ENCODE data around the gene SLC39A1. TPM values are rescaled to one million over a fixed set of nuclear protein-coding genes. Genes with fewer than 3 reads are reported as not detected.
A peak's percentile ranks its signal among the peaks of the same experiment; 100 is the strongest.

The SLC39A1 gene
- total and polyA plus RNA-seq, 9 of the 15 experiments (the other 6 are each of a cell fraction or from before 2014, with no cell fraction given): 9.9 to 81.1 (median 62.7) TPM

- TF ChIP-seq UBTF (IDR thresholded peaks at IDR 0.05; ENCODE audit: borderline replicate concordance in 1 of 2, low read depth in 2 of 2, low read length in 2 of 2): peak; percentile 82 to 84; a peak in 2 of 4 replicates
- TF ChIP-seq ZBTB26 (CRISPR knock-in tag; IDR thresholded peaks at IDR 0.05): no peak
- no peak for TF ChIP-seq NR2F6 (CRISPR knock-in tag; IDR thresholded peaks at IDR 0.05)
- TF ChIP-seq ARID2 (IDR thresholded peaks at IDR 0.05): peak; percentile 64; the same call in 1 of the 2 replicates
- no peak for TF ChIP-seq SRSF3 (IDR thresholded peaks at IDR 0.05; ENCODE audit: insufficient read depth, low read length)
- TF ChIP-seq FOS (IDR thresholded peaks at IDR 0.05; ENCODE audit: extremely low read depth, insufficient read length): peak; percentile 94
- TF ChIP-seq NR4A1 (CRISPR knock-in tag; IDR thresholded peaks at IDR 0.05): no peak
- TF ChIP-seq NR4A1 (tag; IDR thresholded peaks at IDR 0.05): peak; percentile 44; the same call in 1 of the 2 replicates
- no peak for TF ChIP-seq CREBBP (IDR thresholded peaks at IDR 0.05; ENCODE audit: low read depth, low read length)
- no peak for TF ChIP-seq ZFP36 (IDR thresholded peaks at IDR 0.05; ENCODE audit: low read depth, low read length, partially characterized antibody)
- TF ChIP-seq YY1 (IDR thresholded peaks at IDR 0.05; ENCODE audit: borderline replicate concordance in 1 of 3, control insufficient read depth in 1 of 3, extremely low read depth in 1 of 3, insufficient read depth in 3 of 3, insufficient read length in 1 of 3, insufficient replicate concordance in 2 of 3, low read depth in 1 of 3, low read length in 2 of 3): peak in 2 of 3 experiments; percentile 87 to 93
- TF ChIP-seq PHB2 (IDR thresholded peaks at IDR 0.05; ENCODE audit: low read depth): no peak
- 0 out of 2 replicates have a peak, but pooled peaks have one; percentile 14 for TF ChIP-seq SMARCC2 (IDR thresholded peaks at IDR 0.05; ENCODE audit: low read depth)
- TF ChIP-seq HNRNPL (IDR thresholded peaks at IDR 0.05; ENCODE audit: low read depth, low read length): no peak
- no peak for TF ChIP-seq TRIM25 (IDR thresholded peaks at IDR 0.05; ENCODE audit: borderline replicate concordance)
- peak; percentile 84 for TF ChIP-seq VEZF1 (CRISPR knock-in tag; IDR thresholded peaks at IDR 0.05)
- no peak for TF ChIP-seq E2F4 (CRISPR knock-in tag; IDR thresholded peaks at IDR 0.05; ENCODE audit: low read depth)
These were observed 4.0 kb upstream of the SLC39A1 start, which contains the start of gene CREB3L4 (continued) for GRCh38 chr1:153967107-153967999.
